H1 (cell line): ENCODE measurements around the gene BRIX1. TPM values are rescaled to one million over a fixed set of nuclear protein-coding genes. Genes with fewer than 3 reads are reported as not detected.

ENCODE experiments used
- RBBP5 ChIP-seq: IDR thresholded peaks from 2 replicates; pipeline ENCODE4 v1.7.1; 2012; ENCODE audit warnings: low read depth, mild to moderate bottlenecking, inconsistent platforms, low read length, moderate library complexity, borderline replicate concordance
- polyA plus RNA-seq, 7 experiments: library from polyadenylated mRNA; depleted of rRNA in 3 of 7; stranded (reverse) in 5 of 7; unstranded in 2 of 7; fragments of >200 nt in 5 of 7; fragments of 200-250 nt in 2 of 7; gene quantifications; 1 replicate in 5 of 7; 2 replicates in 1 of 7; 4 replicates in 1 of 7; pipeline versions ENCODE4 v1.2.1 to v1.2.3, GENCODE V29; 2011 to 2013; ENCODE audit warnings: missing spikeins in 2 of 7, mixed read lengths in 2 of 7
- total RNA-seq: library from RNA; stranded (reverse); fragmentation: NEBNext Ultra II Directional; extraction: Animal tissue kit (Norgen Biotek cat#: 25700); gene quantifications from 2 replicates; pipeline ENCODE4 v1.2.1, GENCODE V29; 2021
- TF ChIP-seq, protein P1 (sequence below): IDR thresholded peaks from 2 replicates; pipeline ENCODE4 v1.6.1; 2011; ENCODE audit warnings: low read depth, mild to moderate bottlenecking, low read length; ENCODE audit not compliant: insufficient read depth

The BRIX1 gene
- total and polyA plus RNA-seq, 2 of the 8 experiments (the other 6 are each of a cell fraction or from before 2014, with no cell fraction given), result 26.9 to 71.7 TPM

DNA sequence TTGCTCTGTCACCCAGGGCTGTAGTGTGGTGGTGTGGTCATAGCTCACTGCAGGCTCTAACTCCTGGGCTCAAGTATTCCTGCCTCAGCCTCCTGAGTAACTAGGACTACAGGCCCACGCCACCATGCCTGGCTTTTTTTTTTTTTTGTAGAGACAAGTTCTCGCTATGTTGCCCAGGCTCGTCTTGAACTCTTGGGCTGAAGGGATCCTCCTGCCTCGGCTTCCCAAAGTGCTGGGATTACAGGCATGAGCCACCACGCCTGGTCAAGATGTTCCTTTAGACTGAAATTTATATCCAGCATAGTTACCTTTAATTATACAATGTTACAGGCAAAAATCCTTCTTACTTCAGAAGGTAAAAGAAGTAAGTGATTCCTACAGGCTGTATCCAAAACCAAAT, 12.3 kb downstream of the BRIX1 start (continued):
- TF ChIP-seq, protein P1, sequence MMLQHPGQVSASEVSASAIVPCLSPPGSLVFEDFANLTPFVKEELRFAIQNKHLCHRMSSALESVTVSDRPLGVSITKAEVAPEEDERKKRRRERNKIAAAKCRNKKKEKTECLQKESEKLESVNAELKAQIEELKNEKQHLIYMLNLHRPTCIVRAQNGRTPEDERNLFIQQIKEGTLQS, result no peak
- TF ChIP-seq RBBP5, result no peak
